Activated CD8-positive, alpha-beta memory T cell treated with anti-CD3 and anti-CD28 coated beads for 36 hours (primary cell): Measurements from ENCODE around the gene TRIM56. TPM values are rescaled to one million over a fixed set of nuclear protein-coding genes. Genes with fewer than 3 reads are reported as not detected.
"Not testable (repeated sequence)": the region's sequence is repeated elsewhere in the genome, so short reads cannot be mapped to it uniquely, and the experiment has no call there.

Experiments
- CTCF ChIA-PET: fragments of 350-600 bp; sonication (Branson Sonifier 250); formaldehyde crosslinking; loops from one replicate; lab custom pipeline; 2021; ENCODE audit warnings: antibody characterized with exemption; lab: Charles Lee
- POLR2A ChIA-PET: fragments of 350-600 bp; sonication (Branson Sonifier 250); formaldehyde crosslinking; loops from one replicate; lab custom pipeline; 2021; ENCODE audit warnings: antibody characterized with exemption; lab: Charles Lee
- total RNA-seq, 2 experiments: library from RNA; stranded (reverse); gene quantifications; one replicate each; pipeline ENCODE4 v1.2.3, GENCODE V29; 2021

The TRIM56 gene
- total RNA-seq, 2 experiments from 2014 or later: 28.5 to 28.8 TPM

- POLR2A ChIA-PET: no interaction called here
- CTCF ChIA-PET: interaction anchor here (0.5 to 1.5 kb wide), 3 partner anchors 10 to 193 kb away, joined by 3 to 6 read pairs (median 4); no protein-coding TSS in a partner anchor
These were observed 2.2 kb downstream of the TRIM56 start for GRCh38 chr7:101087334-101088068.

- POLR2A ChIA-PET: no interaction called here
- CTCF ChIA-PET: no interaction called here
These were observed 2.8 kb downstream of the TRIM56 start for GRCh38 chr7:101088069-101088425.

GRCh38 chr7:101088858-101089529 is 3.7 kb downstream of the TRIM56 start:
- ChIA-PET POLR2A (no interaction called here), CTCF (no interaction called here)

GRCh38 chr7:101089876-101090275 is 4.6 kb downstream of the TRIM56 start:
- CTCF ChIA-PET: interaction anchor here (0.6 kb wide), 2 partner anchors 18 to 70 kb away, joined by 3 to 4 read pairs; no protein-coding TSS in a partner anchor
- POLR2A ChIA-PET: no interaction called here

DNA sequence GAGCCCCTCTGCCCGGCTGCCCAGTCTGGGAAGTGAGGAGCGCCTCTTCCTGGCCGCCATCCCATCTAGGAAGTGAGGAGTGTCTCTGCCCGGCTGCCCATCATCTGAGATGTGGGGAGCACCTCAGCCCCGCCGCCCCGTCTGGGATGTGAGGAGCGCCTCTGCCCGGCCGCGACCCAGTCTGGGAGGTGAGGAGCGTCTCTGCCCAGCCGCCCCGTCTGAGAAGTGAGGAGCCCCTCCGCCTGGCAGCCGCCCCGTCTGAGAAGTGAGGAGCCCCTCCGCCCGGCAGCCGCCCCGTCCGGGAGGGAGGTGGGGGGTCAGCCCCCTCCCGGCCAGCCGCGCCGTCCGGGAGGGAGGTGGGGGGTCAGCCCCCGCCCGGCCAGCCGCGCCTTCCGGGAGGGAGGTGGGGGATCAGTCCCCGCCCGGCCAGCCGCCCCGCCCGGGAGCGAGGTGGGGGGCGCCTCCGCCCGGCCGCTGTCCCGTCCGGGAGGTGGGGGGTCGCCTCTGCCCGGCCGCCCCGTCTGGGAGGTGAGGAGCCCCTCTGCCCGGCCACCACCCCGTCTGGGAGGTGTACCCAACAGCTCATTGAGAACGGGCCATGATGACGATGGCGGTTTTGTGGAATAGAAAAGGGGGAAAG is 7.1 kb downstream of the TRIM56 start:
- POLR2A ChIA-PET: not testable (repeated sequence)
- CTCF ChIA-PET: interaction anchor here (1.1 kb wide), 1 partner anchor 12 kb away, joined by 3 read pairs; no protein-coding TSS in a partner anchor

DNA sequence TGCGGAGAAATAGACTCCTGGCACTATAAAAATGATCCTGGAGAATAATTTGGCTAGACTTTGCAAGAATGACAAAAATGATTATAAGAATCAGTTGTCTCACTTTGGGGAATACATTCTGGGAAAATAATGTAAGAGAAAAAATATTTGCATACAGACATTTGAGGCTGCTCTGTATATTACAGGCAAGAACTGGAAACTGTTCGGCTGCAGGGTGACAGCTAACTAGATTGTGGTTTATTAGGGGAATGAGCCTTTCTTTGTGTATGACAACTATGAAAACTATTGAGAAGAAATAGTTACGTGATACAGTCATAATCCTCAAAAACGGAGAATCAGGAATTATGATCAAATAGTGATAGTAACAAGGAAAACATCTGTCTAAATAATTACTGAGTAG is 8.6 kb downstream of the TRIM56 start:
- ChIA-PET POLR2A (no interaction called here), CTCF (no interaction called here)

DNA sequence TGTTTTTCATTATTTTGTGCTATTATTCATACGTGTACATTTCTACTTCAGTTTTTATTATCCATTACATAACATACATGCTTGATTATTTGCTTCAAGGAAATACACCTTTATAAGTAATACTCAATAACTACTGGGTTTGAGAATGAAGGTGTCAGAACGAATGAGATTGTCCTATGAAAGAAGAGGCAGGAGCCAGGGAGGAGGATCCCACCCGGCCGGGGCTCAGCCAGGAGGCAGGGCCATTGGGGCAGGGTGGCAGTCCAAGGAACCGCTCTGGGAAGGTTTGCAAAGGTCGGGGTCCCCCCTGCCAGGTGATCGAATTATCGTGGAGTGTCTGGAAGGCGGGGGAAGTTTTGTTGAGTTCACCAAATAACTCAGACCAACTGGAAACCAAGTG is 9.1 kb downstream of the TRIM56 start:
- POLR2A ChIA-PET: no interaction called here
- CTCF ChIA-PET: interaction anchor here (0.7 to 1.5 kb wide), 8 partner anchors 9 to 144 kb away, joined by 3 to 6 read pairs (median 4); partner anchors contain the start of gene TRIM56

DNA sequence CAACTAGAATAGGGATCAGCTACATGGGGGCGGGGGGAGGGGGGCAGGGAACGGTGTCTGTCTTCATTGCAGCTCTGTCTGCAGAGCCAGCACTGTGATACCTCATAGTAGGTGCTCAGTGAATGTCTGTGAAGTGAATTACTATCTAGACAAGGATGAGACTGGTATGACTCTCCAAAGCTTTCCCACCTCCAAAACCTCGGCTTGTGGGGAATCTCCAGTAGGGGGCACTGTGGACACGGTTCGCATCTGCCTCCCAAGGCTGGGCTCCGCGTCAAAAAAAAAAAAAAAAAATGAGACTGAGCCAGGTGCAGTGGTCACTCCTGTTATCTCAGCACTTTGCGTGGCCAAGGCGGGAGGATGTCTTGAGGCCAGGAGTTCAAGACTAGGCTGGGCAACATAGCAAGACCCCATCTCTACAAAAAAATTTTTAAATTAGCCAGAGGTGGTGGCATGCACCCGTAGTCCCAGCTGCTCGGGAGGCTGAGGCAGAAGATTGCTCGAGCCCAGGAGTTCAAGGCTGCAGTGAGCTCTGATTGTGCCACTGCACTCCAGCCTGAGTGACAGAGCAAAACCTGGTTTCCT is 9.6 kb downstream of the TRIM56 start:
- ChIA-PET CTCF (interaction anchor here (0.7 to 1.5 kb wide), 9 partner anchors 10 to 143 kb away, joined by 3 to 6 read pairs (median 3); partner anchors contain the start of gene TRIM56), POLR2A (no interaction called here)

- ChIA-PET CTCF (no interaction called here), POLR2A (no interaction called here)
These were observed 11.2 kb downstream of the TRIM56 start for GRCh38 chr7:101096331-101096956.

- ChIA-PET POLR2A (no interaction called here), CTCF (no interaction called here)
These were observed 11.7 kb downstream of the TRIM56 start for GRCh38 chr7:101096957-101097347.

GRCh38 chr7:101097561-101097960 is 12.3 kb downstream of the TRIM56 start:
- CTCF ChIA-PET: no interaction called here
- POLR2A ChIA-PET: no interaction called here

DNA sequence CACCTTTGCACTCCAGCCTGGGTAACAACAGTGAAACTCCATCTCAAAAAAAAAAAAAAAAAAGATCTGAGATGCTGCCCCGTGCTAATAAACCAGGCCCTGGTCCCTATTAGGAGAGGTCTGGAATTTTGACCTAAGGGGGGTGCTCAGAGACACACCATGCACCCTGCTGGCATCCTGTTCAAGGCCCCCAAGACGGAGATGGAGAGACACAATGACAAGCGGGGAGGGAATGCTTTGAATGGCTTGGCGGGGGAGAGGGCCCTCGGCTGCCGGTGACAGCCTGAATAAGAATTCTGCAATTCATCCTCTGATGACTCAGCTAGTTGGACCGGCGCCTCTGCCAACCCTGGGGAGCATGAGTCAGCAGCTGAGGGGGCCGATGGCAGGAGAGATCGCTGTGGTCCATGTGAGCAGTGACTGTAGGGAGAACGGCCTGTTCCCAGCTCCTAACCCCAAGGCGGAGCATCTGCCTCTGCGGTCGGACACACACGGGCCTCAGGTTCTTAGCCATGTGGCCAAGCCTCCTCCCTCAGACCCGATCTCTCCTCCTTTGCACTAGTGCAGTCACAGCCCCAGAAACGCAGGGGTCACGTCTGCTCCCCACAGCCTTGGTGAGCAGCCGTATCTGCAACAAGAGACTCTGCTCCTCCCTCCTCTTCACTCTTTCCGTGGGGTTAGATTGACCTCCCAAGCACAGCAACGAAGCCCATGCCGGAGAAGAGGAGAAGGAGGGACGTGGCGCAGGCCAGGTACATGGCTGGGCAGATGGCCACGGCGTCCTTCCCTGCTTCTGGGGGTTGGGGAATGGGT is 14.9 kb downstream of the TRIM56 start:
- ChIA-PET CTCF (interaction anchor here (1.1 kb wide), 1 partner anchor 41 kb away, joined by 3 read pairs; no protein-coding TSS in a partner anchor), POLR2A (interaction anchor here (0.5 to 0.6 kb wide), 2 partner anchors 153 to 350 kb away, joined by 3 to 4 read pairs; no protein-coding TSS in a partner anchor)

DNA sequence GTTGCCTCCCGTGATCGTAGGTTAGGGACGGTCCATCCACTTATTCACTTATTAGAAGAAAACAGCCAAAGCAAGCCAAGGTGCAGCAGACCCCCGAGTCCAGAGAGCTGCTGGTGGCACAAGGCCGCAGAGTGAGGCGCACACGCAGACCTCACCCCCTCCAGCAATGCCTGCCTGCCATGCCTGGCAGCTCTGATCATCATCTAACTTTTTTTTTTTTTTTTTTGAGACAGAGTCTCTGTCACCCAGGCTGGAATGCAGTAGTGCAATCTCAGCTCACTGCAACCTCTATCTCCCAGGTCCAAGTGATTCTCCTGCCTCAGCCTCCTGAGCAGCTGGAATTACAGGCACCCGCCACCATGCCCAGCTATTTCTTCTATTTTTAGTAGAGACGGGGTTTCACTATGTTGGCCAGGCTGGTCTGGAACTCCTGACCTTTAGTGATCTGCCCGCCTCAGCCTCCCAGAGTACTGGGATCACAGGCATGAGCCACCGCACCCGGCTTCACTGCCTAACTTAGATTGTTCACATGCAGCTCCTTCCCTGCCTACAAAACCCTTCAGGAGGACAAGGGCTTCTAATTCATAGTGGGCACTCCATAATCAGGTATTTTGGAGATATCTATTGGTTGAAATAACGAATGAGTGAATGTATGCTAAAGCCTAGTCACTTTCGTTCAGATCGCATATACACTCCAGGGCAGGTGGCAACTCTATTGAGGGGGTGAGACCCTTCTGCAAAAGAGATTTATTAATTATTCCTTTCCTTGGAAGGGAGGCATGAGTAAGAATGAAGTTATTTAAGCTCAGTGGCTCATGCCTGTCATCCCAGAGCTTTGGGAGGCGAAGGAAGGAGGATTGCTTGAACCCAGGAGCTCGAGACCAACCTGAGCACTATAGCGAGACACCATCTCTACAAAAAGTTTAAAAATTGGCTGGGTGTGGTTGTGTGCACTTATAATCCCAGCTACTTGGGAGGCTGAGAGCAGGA is 15.9 kb downstream of the TRIM56 start:
- CTCF ChIA-PET: no interaction called here
- POLR2A ChIA-PET: interaction anchor here (0.5 to 0.6 kb wide), 2 partner anchors 152 to 349 kb away, joined by 3 to 4 read pairs; no protein-coding TSS in a partner anchor

DNA sequence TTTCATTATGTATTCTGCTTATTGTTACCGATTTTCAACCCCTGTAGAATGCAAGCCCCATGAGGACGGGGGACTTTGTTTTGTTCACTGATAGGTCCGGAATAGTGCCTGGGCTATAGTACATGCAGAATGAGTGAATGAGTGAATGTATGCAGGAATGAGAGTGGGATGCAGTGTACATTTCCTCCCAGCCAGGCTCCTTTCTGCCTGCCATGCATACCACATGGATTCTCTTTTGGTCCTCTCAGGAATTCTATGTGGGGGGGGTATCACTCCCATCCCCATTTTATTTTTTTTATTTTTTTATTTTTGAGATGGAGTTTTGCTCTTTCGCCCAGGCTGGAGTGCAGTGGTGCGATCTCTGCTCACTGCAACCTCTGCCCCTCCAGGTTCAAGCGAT is 16.7 kb downstream of the TRIM56 start:
- ChIA-PET POLR2A (no interaction called here), CTCF (no interaction called here)

DNA sequence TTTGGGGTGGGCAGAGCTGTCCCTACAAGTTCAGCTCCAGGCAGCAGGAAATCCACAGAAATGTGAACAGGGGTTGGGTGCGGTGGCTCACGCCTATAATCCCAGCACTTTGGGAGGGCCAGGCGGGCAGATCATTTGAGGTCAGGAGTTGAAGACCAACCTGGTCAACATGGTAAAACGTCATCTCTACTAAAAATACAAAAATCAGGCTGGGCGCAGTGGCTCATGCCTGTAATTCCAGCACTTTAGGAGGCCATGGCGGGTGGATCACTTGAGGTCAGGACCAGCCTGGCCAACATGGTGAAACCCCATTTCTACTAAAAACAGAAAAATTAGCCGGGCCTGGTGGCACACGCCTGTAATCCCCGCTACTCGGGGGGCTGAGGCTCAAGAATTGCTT is 18.4 kb downstream of the TRIM56 start:
- CTCF ChIA-PET: not testable (repeated sequence)

GRCh38 chr7:101104193-101104713 is 19.0 kb downstream of the TRIM56 start:
- CTCF ChIA-PET: no interaction called here
- POLR2A ChIA-PET: no interaction called here

More for the DNA sequence above, 18.4 kb downstream of the TRIM56 start:
- POLR2A ChIA-PET: interaction anchor here (0.6 kb wide), 1 partner anchor 167 kb away, joined by 3 read pairs; no protein-coding TSS in a partner anchor

DNA sequence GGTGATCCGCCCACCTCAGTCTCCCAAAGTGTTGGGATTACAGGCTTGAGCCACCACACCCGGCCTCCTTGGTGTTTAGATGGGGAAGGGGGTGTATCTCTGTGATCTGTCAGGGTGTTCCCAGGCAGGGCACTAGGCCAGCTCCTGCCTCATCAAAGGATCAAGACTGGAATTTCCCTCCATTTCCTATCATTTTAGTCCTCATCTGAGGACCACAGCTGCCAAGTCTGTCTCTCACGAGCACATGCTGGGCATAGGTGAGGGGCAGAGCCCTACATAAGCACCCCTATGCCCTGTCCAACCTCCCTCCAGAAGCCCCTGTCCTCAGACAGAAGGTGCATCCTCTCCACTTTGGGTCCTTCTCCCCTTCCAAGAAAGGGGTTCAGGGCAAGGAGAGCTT is 19.5 kb downstream of the TRIM56 start:
- POLR2A ChIA-PET: interaction anchor here (0.6 kb wide), 1 partner anchor 20 kb away, joined by 4 read pairs; the partner anchor contains the start of gene TRIM56
- CTCF ChIA-PET: no interaction called here
